Stomach (tissue), 4 donors: ENCODE measurements around the gene TARBP1.

Experiments
- EP300 ChIP-seq: sonication (generic); formaldehyde crosslinking; IDR thresholded peaks from one replicate; pipeline ENCODE4 v1.6.1; 2017; ENCODE audit warnings: antibody characterized with exemption
- POLR2A ChIP-seq, 4 donors: fragments of 450-650 bp; IDR thresholded peaks; one replicate each; pipeline ENCODE4 v1.6.1; 2016; ENCODE audit warnings: antibody characterized with exemption in 4 of 4, control low read depth in 2 of 4, mild to moderate bottlenecking in 1 of 4, moderate library complexity in 1 of 4
- POLR2AphosphoS5 ChIP-seq, 3 donors: sonication (generic); formaldehyde crosslinking; IDR thresholded peaks; one replicate each; pipeline ENCODE4 v1.6.1; 2016; ENCODE audit warnings: antibody characterized with exemption in 3 of 3
- TF ChIP-seq, protein P1 (sequence below), 7 experiments: fragments of 450-650 bp in 4 of 7; fragments of 200-600 bp in 3 of 7; sonication (generic) in 3 of 7; IDR thresholded peaks; one replicate each; pipeline ENCODE4 v1.5.1; 2016 to 2019; ENCODE audit warnings: antibody characterized with exemption in 7 of 7, control low read depth in 2 of 7, mild to moderate bottlenecking in 1 of 7

DNA sequence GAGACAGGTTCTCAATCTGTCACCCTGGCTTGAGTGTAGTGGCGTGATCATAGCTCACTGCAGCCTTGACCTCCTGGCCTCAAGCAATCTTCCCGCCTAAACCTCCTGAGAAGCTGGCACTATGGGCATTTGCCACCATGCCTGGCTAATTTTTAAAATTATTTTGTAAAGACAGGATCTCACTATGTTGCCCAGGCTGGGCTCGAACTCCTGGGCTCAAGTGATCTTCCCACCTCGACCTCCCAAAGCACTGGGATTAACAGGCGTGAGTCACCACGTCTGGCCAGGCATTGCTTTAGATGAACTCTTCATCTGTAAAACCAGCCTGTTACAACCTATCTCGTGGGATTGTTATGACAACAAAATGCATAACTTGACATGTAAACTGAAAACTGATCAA is 103.3 kb downstream of the TARBP1 start:
- TF ChIP-seq POLR2A (IDR thresholded peaks at IDR 0.05) (no peak), POLR2AphosphoS5 (IDR thresholded peaks at IDR 0.05) (no peak), EP300 (no peak)
- TF ChIP-seq, protein P1, sequence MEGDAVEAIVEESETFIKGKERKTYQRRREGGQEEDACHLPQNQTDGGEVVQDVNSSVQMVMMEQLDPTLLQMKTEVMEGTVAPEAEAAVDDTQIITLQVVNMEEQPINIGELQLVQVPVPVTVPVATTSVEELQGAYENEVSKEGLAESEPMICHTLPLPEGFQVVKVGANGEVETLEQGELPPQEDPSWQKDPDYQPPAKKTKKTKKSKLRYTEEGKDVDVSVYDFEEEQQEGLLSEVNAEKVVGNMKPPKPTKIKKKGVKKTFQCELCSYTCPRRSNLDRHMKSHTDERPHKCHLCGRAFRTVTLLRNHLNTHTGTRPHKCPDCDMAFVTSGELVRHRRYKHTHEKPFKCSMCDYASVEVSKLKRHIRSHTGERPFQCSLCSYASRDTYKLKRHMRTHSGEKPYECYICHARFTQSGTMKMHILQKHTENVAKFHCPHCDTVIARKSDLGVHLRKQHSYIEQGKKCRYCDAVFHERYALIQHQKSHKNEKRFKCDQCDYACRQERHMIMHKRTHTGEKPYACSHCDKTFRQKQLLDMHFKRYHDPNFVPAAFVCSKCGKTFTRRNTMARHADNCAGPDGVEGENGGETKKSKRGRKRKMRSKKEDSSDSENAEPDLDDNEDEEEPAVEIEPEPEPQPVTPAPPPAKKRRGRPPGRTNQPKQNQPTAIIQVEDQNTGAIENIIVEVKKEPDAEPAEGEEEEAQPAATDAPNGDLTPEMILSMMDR (IDR thresholded peaks at IDR 0.05), result no peak
